ENCODE data around the gene LPGAT1. TPM values are rescaled to one million over a fixed set of nuclear protein-coding genes. Genes with fewer than 3 reads are reported as not detected.

LPGAT1 gene
- total RNA-seq (2021): 34.4 and 37.5 TPM in 2 replicates
- Bru-seq, nascent RNA: percentile 78 among the genes with signal in this experiment
- percentile 82 among the genes with signal in this experiment for BruChase-seq, experiment 1, labeled RNA remaining after a 2-hour chase
- percentile 88 among the genes with signal in this experiment for BruChase-seq, experiment 2, labeled RNA remaining after a 6-hour chase
- long read RNA-seq, full-length matches to known transcripts: 4 of 32 reads
- long read RNA-seq, partial matches to known transcripts: 4 of 32 reads
- long read RNA-seq, other reads (novel, unspliced or antisense): 24 of 32 reads

DNA sequence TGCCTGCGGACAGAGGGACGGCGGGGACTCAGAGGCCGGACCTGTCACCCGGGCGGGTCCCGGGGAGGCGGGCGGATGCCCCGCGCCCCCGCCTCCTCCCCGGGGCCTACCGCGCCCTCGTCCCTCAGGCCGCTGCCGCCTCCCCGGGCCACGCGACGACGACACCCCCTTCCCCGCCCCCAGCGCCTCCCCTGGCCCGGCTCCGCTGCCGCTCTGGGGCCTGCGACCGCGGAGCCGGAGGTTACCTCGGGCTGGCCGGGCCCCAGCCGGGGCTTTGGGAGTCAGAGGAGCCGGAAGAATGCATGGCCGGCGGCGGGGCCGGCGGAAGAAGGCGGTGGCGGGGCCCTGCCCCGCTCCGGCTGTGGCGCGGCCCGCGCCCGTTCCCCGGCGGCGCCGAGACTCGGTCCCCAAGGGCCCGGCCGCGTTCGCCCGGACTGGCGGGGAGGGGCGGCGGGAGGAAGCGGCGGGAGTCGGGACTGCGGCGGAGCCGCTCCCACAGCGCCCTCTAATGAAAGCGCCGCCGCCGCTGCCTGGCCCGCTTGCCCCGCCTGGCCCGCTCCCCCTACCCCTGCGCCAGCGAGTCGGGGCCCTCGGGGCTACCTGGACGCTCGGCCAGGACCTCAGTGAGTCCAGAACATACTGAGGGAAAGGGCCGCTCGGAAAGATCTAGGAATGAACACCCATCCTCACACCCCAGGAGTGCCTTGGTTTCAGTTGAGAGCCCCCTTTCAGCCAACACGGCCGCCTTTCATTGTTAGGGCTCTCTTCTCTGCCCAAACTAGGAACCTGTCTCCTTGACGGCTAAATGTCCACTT, at the start of gene LPGAT1:
Gene LPGAT1, minus strand, starts transcription at position 436 of the 815 bp plus-strand sequence. CDS start 1,467 bp downstream, outside the sequence.
- Histone ChIP-seq H3K27me3 (replicated peaks; ENCODE audit: insufficient read depth, low read depth, low read length, poor library complexity) (no peaks in the 10 kb centered on the region), H3K4me1 (ENCODE audit: insufficient read depth, low read length, poor library complexity, severe bottlenecking) (peaks cover 4% of the 10 kb centered on the region), H3K4me3 (ENCODE audit: low read depth, low read length, poor library complexity, severe bottlenecking) (peak within 1 kb of the TSS; percentile 93), H3K27ac (ENCODE audit: low read depth, low read length, poor library complexity, severe bottlenecking) (peak within 1 kb of the TSS; percentile 93), H3K9me3 (ENCODE audit: low read depth, low read length, poor library complexity, severe bottlenecking) (no peaks in the 10 kb centered on the region), H3K36me3 (ENCODE audit: insufficient read depth, low read length, poor library complexity, severe bottlenecking) (peaks cover 3% of the 10 kb centered on the region)
- intact Hi-C loops (cut with micrococcal nuclease; ENCODE audit: unreplicated experiment): loop anchor here (2.0 kb wide), 1 partner anchor 132 kb away; no protein-coding TSS in a partner anchor
- peak; percentile 85 for DNase-seq (ENCODE audit: low spot score)
- BruUV-seq (replicated peaks): no TSS peak
- ChIA-PET POLR2A (ENCODE audit: low non-redundant PET) (no interaction called here), CTCF (interaction anchor here (0.6 kb wide), 1 partner anchor 69 kb away, joined by 3 read pairs; no protein-coding TSS in a partner anchor)
- TF ChIP-seq CTCF (conservative IDR thresholded peaks at IDR 0.05; ENCODE audit: low read depth, low read length) (peak; percentile 69), EZH2 (IDR thresholded peaks at IDR 0.05; ENCODE audit: borderline replicate concordance, low read depth, low read length, poor library complexity, severe bottlenecking) (no peak)

- CTCF ChIA-PET: no interaction called here
Observed at GRCh38 chr1:211879475-211879874, 48.9 kb upstream of the LPGAT1 start.

More at GRCh38 chr1:211879475-211879874, 48.9 kb upstream of the LPGAT1 start:
- DNase-seq (ENCODE audit: low spot score): no peak
- Histone ChIP-seq H3K4me3 (ENCODE audit: low read depth, low read length, poor library complexity, severe bottlenecking) (no peak overlapping the region), H3K27me3 (replicated peaks; ENCODE audit: insufficient read depth, low read depth, low read length, poor library complexity) (no peaks in the 10 kb centered on the region), H3K36me3 (ENCODE audit: insufficient read depth, low read length, poor library complexity, severe bottlenecking) (no peaks in the 10 kb centered on the region), H3K9me3 (ENCODE audit: low read depth, low read length, poor library complexity, severe bottlenecking) (no peaks in the 10 kb centered on the region), H3K4me1 (ENCODE audit: insufficient read depth, low read length, poor library complexity, severe bottlenecking) (no peaks in the 10 kb centered on the region), H3K27ac (ENCODE audit: low read depth, low read length, poor library complexity, severe bottlenecking) (no peak overlapping the region)
- TF ChIP-seq CTCF (conservative IDR thresholded peaks at IDR 0.05; ENCODE audit: low read depth, low read length): no peak
- TF ChIP-seq EZH2 (IDR thresholded peaks at IDR 0.05; ENCODE audit: borderline replicate concordance, low read depth, low read length, poor library complexity, severe bottlenecking): no peak
- no TSS peak for BruUV-seq (replicated peaks)
- intact Hi-C loops (cut with micrococcal nuclease; ENCODE audit: unreplicated experiment): no loop called here
- POLR2A ChIA-PET (ENCODE audit: low non-redundant PET): no interaction called here

All from A673 (cell line).